Effector memory CD4-positive, alpha-beta T cell (primary cell): ENCODE measurements around the gene MYL7.
"Not testable (repeated sequence)": the region's sequence is repeated elsewhere in the genome, so short reads cannot be mapped to it uniquely, and the experiment has no call there.

ENCODE experiments used
- DNase-seq, 3 donors: peaks; one replicate each; pipeline ENCODE4 v3.0.0-alpha.2; 2020
- H3K27ac ChIP-seq: 2 replicates; pipeline ENCODE4 v1.7.0; 2013; ENCODE audit warnings: mild to moderate bottlenecking, low read length, moderate library complexity; ENCODE audit not compliant: insufficient read depth, poor library complexity, severe bottlenecking
- H3K27me3 ChIP-seq: replicated peaks from 2 replicates; pipeline ENCODE4 v1.7.0; 2013; ENCODE audit warnings: mild to moderate bottlenecking, low read length; ENCODE audit not compliant: insufficient read depth, control insufficient read depth, poor library complexity, severe bottlenecking
- H3K36me3 ChIP-seq: 2 replicates; pipeline ENCODE4 v1.7.0; 2013; ENCODE audit warnings: mild to moderate bottlenecking, low read length, moderate library complexity; ENCODE audit not compliant: control insufficient read depth, insufficient read depth
- H3K4me1 ChIP-seq: 2 replicates; pipeline ENCODE4 v1.7.0; 2013; ENCODE audit warnings: low read length, mild to moderate bottlenecking; ENCODE audit not compliant: control insufficient read depth, insufficient read depth, poor library complexity, severe bottlenecking
- H3K4me3 ChIP-seq: 2 replicates; pipeline ENCODE4 v1.7.0; 2013; ENCODE audit warnings: low read length, low read depth, mild to moderate bottlenecking; ENCODE audit not compliant: insufficient read depth, poor library complexity, severe bottlenecking
- H3K9me3 ChIP-seq: 2 replicates; pipeline ENCODE4 v1.7.0; 2013; ENCODE audit warnings: mild to moderate bottlenecking, low read length, moderate library complexity; ENCODE audit not compliant: control insufficient read depth

Gene MYL7

DNA sequence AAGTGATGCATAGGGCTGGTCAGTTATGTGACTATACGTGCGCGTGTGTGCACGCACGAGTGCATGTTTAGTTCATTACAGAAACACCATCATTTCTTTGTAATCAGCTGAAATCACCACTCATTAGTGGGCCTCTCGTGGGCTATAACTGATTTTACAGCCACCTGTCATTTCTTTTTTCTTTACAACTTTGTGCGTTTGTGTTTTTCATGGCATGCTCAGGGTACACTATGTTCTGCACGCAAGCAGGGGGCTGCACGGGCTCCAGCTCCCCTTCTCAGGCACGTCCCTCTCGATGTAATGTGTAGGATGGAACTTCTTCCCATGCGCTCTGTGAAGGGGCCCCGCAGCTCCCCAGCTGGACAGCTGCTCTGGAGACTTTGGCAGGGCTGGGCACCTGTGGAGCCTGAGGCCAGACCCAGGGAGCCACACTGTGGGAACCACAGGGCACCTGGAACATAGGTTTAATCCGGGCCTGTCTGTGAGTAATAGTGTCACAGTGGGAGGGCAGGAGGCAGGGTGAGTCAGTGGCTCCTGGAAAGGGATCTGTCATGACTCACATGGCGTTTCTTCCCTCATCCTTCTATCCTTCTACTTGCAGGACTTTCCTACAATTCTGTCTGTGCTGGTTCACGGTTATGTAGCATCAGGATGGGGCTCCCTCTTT is 43.2 kb upstream of the MYL7 start:
- Histone ChIP-seq H3K9me3 (no peaks in the 10 kb centered on the region), H3K27me3 (no peaks in the 10 kb centered on the region), H3K36me3 (no peaks in the 10 kb centered on the region), H3K27ac (no peak overlapping the region), H3K4me3 (no peak overlapping the region), H3K4me1 (no peaks in the 10 kb centered on the region)
- DNase-seq: no peak

DNA sequence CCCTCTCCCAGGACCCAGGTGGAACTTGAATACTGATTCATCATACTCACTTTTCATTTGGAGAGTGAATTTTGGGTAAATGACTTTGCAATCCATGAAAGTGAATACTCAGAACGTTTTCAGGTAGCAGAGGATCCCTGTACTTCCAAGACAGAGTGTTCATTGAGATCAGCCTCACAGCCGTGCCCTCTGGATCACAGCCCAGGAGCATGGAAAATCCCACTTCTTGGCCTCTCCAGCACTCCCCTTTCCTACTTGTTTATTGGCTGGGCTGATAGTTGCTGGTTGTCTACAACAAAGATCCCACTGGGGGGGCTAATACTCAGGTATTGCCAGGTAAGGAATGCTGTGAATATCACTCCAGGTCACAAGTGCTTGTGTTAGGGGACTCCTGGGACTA is 42.3 kb upstream of the MYL7 start:
- DNase-seq: no peak
- Histone ChIP-seq H3K4me3 (no peak overlapping the region), H3K4me1 (no peaks in the 10 kb centered on the region), H3K27ac (no peak overlapping the region), H3K36me3 (no peaks in the 10 kb centered on the region), H3K27me3 (no peaks in the 10 kb centered on the region), H3K9me3 (no peaks in the 10 kb centered on the region)

DNA sequence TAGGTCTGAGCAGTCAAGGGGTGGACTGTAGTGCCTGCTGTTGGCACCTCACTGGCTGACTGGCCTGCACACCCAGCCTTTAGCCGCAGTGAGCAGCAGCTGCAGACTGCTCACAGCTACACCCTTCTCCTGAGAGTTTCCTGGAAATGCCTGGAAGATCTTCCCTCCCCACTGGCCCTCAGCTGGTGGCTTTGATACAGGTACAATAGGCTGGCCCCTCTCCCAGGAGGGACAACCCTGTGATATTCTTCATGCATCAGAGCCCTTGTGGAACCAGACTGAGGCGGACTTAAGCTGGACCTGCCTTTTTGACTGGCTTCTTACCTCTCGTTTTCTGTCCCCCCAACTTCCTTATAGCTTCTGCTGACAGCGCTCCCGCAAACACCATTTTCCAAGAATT is 41.7 kb upstream of the MYL7 start:
- H3K4me1 ChIP-seq: no peaks in the 10 kb centered on the region
- no peaks in the 10 kb centered on the region for H3K9me3 ChIP-seq
- H3K27ac ChIP-seq: no peak overlapping the region
- H3K4me3 ChIP-seq: no peak overlapping the region
- H3K36me3 ChIP-seq: no peaks in the 10 kb centered on the region
- H3K27me3 ChIP-seq: no peaks in the 10 kb centered on the region
- DNase-seq: no peak

- H3K4me3 ChIP-seq: no peak overlapping the region
- no peaks in the 10 kb centered on the region for H3K9me3 ChIP-seq
- no peaks in the 10 kb centered on the region for H3K4me1 ChIP-seq
- no peak for DNase-seq
- no peaks in the 10 kb centered on the region for H3K27me3 ChIP-seq
- no peaks in the 10 kb centered on the region for H3K36me3 ChIP-seq
- no peak overlapping the region for H3K27ac ChIP-seq
Measured at GRCh38 chr7:44180631-44181030, 39.5 kb upstream of the MYL7 start.

- H3K9me3 ChIP-seq: no peaks in the 10 kb centered on the region
- H3K4me1 ChIP-seq: no peaks in the 10 kb centered on the region
- H3K27ac ChIP-seq: no peak overlapping the region
- no peak overlapping the region for H3K4me3 ChIP-seq
- H3K36me3 ChIP-seq: no peaks in the 10 kb centered on the region
- no peak for DNase-seq
- no peaks in the 10 kb centered on the region for H3K27me3 ChIP-seq
Measured at GRCh38 chr7:44177570-44178131, 36.5 kb upstream of the MYL7 start.

DNA sequence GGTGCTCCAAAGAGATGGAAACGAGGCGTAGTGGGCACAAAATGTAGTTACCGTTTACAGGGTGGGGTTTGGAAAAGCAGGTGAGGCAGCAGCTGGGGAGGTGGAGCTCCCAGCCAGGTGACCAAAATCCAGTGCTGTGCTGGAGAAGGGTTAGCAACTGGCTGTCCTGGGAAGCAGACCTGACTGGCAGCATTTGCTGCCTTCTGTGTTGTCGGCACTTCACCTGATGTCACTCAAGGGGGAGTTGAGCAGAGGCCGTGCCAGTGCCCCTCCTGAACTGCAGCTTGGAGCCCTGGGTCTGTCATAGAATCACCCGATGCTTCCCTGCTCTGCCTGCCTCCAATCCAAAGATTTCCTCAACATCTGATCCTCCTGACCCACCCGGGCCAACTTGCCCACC is 35.4 kb upstream of the MYL7 start:
- no peaks in the 10 kb centered on the region for H3K4me1 ChIP-seq
- no peaks in the 10 kb centered on the region for H3K27me3 ChIP-seq
- DNase-seq: no peak
- no peaks in the 10 kb centered on the region for H3K9me3 ChIP-seq
- H3K27ac ChIP-seq: no peak overlapping the region
- no peaks in the 10 kb centered on the region for H3K36me3 ChIP-seq
- no peak overlapping the region for H3K4me3 ChIP-seq

DNA sequence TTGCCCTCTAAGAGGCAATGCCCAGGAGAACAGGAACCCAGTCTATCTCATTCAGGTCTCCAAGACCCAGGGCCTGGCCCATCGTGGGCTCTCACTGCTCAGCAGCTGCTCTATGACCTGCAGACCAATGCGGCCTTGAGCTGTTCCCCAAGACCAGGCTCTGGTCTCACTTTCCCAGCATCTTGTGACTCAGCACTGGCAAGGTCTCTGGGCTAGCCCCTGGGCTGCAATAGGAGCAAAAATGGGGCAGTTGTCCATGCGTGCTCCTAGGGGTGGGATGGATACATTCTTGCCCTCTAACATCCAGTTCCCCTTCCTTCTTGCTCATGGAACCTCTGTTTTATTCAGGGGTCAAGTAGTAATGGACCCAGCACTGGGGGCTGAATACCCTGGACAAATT is 34.6 kb upstream of the MYL7 start:
- H3K4me3 ChIP-seq: no peak overlapping the region
- no peak for DNase-seq
- H3K27me3 ChIP-seq: no peaks in the 10 kb centered on the region
- H3K27ac ChIP-seq: no peak overlapping the region
- H3K36me3 ChIP-seq: no peaks in the 10 kb centered on the region
- H3K9me3 ChIP-seq: no peaks in the 10 kb centered on the region
- no peaks in the 10 kb centered on the region for H3K4me1 ChIP-seq

DNA sequence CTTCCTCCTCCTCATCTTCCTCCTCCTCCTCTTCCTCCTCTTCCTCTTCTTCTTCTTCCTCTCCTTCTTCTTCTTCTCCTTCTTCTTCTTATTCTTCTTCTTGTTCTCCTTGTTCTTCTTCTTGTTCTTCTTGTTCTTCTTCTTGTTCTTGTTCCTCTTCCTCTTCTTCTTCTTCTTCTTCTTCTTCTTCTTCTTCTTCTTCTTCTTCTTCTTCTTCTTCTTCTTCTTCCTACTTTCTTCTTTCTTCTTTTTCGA is 33.5 kb upstream of the MYL7 start:
- H3K4me3 ChIP-seq, H3K36me3 ChIP-seq, H3K27ac ChIP-seq, H3K27me3 ChIP-seq, DNase-seq, H3K9me3 ChIP-seq, H3K4me1 ChIP-seq: not testable (repeated sequence)

GRCh38 chr7:44173911-44174693 is 33.0 kb upstream of the MYL7 start:
- no peak overlapping the region for H3K4me3 ChIP-seq
- DNase-seq: no peak
- no peaks in the 10 kb centered on the region for H3K4me1 ChIP-seq
- no peaks in the 10 kb centered on the region for H3K36me3 ChIP-seq
- no peaks in the 10 kb centered on the region for H3K9me3 ChIP-seq
- no peaks in the 10 kb centered on the region for H3K27me3 ChIP-seq
- H3K27ac ChIP-seq: no peak overlapping the region

DNA sequence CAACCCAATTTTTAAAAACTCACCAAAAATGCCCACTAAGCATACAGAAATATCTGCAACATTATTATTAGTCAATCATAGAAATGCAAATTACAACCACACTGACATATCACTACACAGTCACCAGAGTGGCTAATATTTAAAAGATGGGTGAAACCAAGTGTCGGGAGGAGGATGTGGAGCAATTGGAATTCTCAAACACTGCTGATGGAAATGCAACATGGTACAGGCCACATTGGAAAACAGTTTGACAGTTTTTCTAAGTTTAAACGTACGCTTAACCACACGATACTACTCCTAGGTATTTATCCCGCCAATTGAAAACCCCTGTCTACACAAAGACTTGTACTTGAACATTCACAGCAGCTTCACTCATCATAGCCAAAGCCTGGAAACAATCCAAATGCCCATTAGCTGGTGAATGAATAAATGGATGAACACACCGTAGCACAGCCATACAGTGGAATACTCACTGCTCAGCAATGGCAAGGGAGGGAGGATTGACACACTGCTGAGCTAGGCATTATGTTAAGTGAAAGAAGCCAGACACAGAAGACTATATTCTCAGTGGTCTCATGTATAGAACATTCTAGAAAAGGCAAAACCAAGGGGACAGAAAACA is 31.8 kb upstream of the MYL7 start:
- Histone ChIP-seq H3K27me3 (no peaks in the 10 kb centered on the region), H3K9me3 (no peaks in the 10 kb centered on the region), H3K27ac (no peak overlapping the region), H3K4me3 (no peak overlapping the region), H3K36me3 (no peaks in the 10 kb centered on the region), H3K4me1 (no peaks in the 10 kb centered on the region)
- DNase-seq: no peak
